SK-N-SH treated with all-trans-retinoic acid at 6 μM for 48 hours (cell line): ENCODE data around the gene BRD3.

Experiments used
- ARNTL ChIP-seq: fragments of 450-650 bp; formaldehyde crosslinking; IDR thresholded peaks from 2 replicates; pipeline ENCODE4 v1.5.0; 2020; ENCODE audit warnings: low read depth, mild to moderate bottlenecking, moderate library complexity, borderline replicate concordance
- BACH2 ChIP-seq: fragments of 250-450 bp; sonication (Bioruptor Pico); IDR thresholded peaks from 2 replicates; pipeline ENCODE4 v1.9.0; 2021; ENCODE audit warnings: mild to moderate bottlenecking, borderline replicate concordance
- ESRRG ChIP-seq: fragments of 250-450 bp; sonication (Bioruptor Pico); IDR thresholded peaks from 2 replicates; pipeline ENCODE4 v1.6.1; 2021; ENCODE audit warnings: mild to moderate bottlenecking
- GLIS3 ChIP-seq: fragments of 250-450 bp; sonication (Bioruptor Pico); IDR thresholded peaks from 2 replicates; pipeline ENCODE4 v1.5.0; 2020; ENCODE audit warnings: mild to moderate bottlenecking, moderate library complexity
- OSR1 ChIP-seq: fragments of 250-450 bp; sonication (Bioruptor Pico); IDR thresholded peaks from 2 replicates; pipeline ENCODE4 v1.8.0; 2022; ENCODE audit warnings: moderate library complexity, mild to moderate bottlenecking, inconsistent platforms
- PATZ1 ChIP-seq: fragments of 250-450 bp; sonication (Bioruptor Pico); IDR thresholded peaks from 2 replicates; pipeline ENCODE4 v1.8.0; 2020; ENCODE audit warnings: mild to moderate bottlenecking, moderate library complexity, borderline replicate concordance
- RARB ChIP-seq: fragments of 250-450 bp; sonication (Bioruptor Pico); IDR thresholded peaks from 2 replicates; pipeline ENCODE4 v1.8.0; 2021; ENCODE audit warnings: mild to moderate bottlenecking, moderate library complexity
- TOX ChIP-seq: fragments of 250-450 bp; sonication (Bioruptor Pico); IDR thresholded peaks from 2 replicates; pipeline ENCODE4 v1.8.0; 2021; ENCODE audit warnings: mild to moderate bottlenecking, moderate library complexity, borderline replicate concordance
- ZFP30 ChIP-seq: fragments of 450-650 bp; formaldehyde crosslinking; IDR thresholded peaks from 2 replicates; pipeline ENCODE4 v1.5.0; 2022; ENCODE audit warnings: mild to moderate bottlenecking, moderate library complexity
- ZNF70 ChIP-seq: fragments of 450-650 bp; formaldehyde crosslinking; IDR thresholded peaks from 2 replicates; pipeline ENCODE4 v1.5.0; 2020; ENCODE audit warnings: mild to moderate bottlenecking, moderate library complexity
- ZNF8 ChIP-seq: fragments of 450-650 bp; formaldehyde crosslinking; IDR thresholded peaks from 2 replicates; pipeline ENCODE4 v1.5.0; 2020; ENCODE audit warnings: mild to moderate bottlenecking, moderate library complexity

- TF ChIP-seq TOX (CRISPR knock-in tag) (no peak), ZFP30 (no peak), RARB (CRISPR knock-in tag) (no peak), ARNTL (CRISPR knock-in tag) (no peak), ESRRG (CRISPR knock-in tag) (no peak), ZNF70 (CRISPR knock-in tag) (no peak), PATZ1 (CRISPR knock-in tag) (no peak), GLIS3 (CRISPR knock-in tag) (no peak), ZNF8 (CRISPR knock-in tag) (no peak), OSR1 (CRISPR knock-in tag) (no peak), BACH2 (CRISPR knock-in tag) (no peak)
Measured at GRCh38 chr9:134011401-134011800, 56.4 kb downstream of the BRD3 start.
